ENCODE measurements around the gene YBEY. TPM values are rescaled to one million over a fixed set of nuclear protein-coding genes. Genes with fewer than 3 reads are reported as not detected.

YBEY gene
- total and polyA plus RNA-seq, 2 experiments from 2014 or later: 16.4 to 19.1 TPM

GRCh38 chr21:46289655-46290179 is 3.6 kb downstream of the YBEY start:
- Histone ChIP-seq H2AFZ (no peak overlapping the region), H3K27me3 (replicated peaks; ENCODE audit: insufficient read depth) (no peaks in the 10 kb centered on the region), H3K9me2 (ENCODE audit: insufficient read depth) (no peaks in the 10 kb centered on the region), H3K9ac (no peak overlapping the region), H3K79me2 (ENCODE audit: insufficient read depth) (peaks cover 51% of the 10 kb centered on the region), H3K9me3 (ENCODE audit: low read depth) (no peaks in the 10 kb centered on the region), H3K4me2 (ENCODE audit: unreplicated experiment) (no peak overlapping the region), H3K27ac (no peak overlapping the region), H3F3A (ENCODE audit: insufficient read depth) (peaks cover 20% of the 10 kb centered on the region), H3K4me1 (ENCODE audit: insufficient read depth) (peaks cover 13% of the 10 kb centered on the region), H3K36me3 (ENCODE audit: low read depth) (no peaks in the 10 kb centered on the region), H4K20me1 (ENCODE audit: insufficient read depth) (no peaks in the 10 kb centered on the region), H3K4me3 (no peak overlapping the region)
- no peak for TF ChIP-seq EZH2phosphoT487 (IDR thresholded peaks at IDR 0.05; ENCODE audit: insufficient read depth, low read depth)
- TF ChIP-seq EZH2 (IDR thresholded peaks at IDR 0.05; ENCODE audit: insufficient read depth, poor library complexity, severe bottlenecking): no peak
- WGBS, 2 experiments (ENCODE audit: low coverage in 1 of 2, low lambda C conversion rate in 2 of 2, missing lambda C conversion rate in 2 of 2): 88 to 89% methylated on average over 6 of the region's 6 CpGs
- DNase-seq: no peak
- in situ Hi-C loops (cut with MboI): no loop called here

- peaks cover 27% of the 10 kb centered on the region for H3K4me1 ChIP-seq (ENCODE audit: insufficient read depth)
- H2AFZ ChIP-seq: no peak overlapping the region
- no peak for DNase-seq
- WGBS, 2 experiments (ENCODE audit: low coverage in 1 of 2, low lambda C conversion rate in 2 of 2, missing lambda C conversion rate in 2 of 2): 97 to 100% methylated on average over 2 of the region's 2 CpGs
- peaks cover 43% of the 10 kb centered on the region for H3K79me2 ChIP-seq (ENCODE audit: insufficient read depth)
- H3K36me3 ChIP-seq (ENCODE audit: low read depth): no peaks in the 10 kb centered on the region
- peaks cover 11% of the 10 kb centered on the region; the same call in 1 of the 2 replicates for H3F3A ChIP-seq (ENCODE audit: insufficient read depth)
- no peaks in the 10 kb centered on the region for H3K9me3 ChIP-seq (ENCODE audit: low read depth)
- H4K20me1 ChIP-seq (ENCODE audit: insufficient read depth): no peaks in the 10 kb centered on the region
- no peak overlapping the region for H3K27ac ChIP-seq
- no peak overlapping the region for H3K9ac ChIP-seq
- in situ Hi-C loops (cut with MboI): no loop called here
- no peak overlapping the region for H3K4me3 ChIP-seq
- H3K4me2 ChIP-seq (ENCODE audit: unreplicated experiment): no peak overlapping the region
- H3K9me2 ChIP-seq (ENCODE audit: insufficient read depth): no peaks in the 10 kb centered on the region
- no peak for TF ChIP-seq EZH2phosphoT487 (IDR thresholded peaks at IDR 0.05; ENCODE audit: insufficient read depth, low read depth)
- no peak for TF ChIP-seq EZH2 (IDR thresholded peaks at IDR 0.05; ENCODE audit: insufficient read depth, poor library complexity, severe bottlenecking)
- no peaks in the 10 kb centered on the region for H3K27me3 ChIP-seq (replicated peaks; ENCODE audit: insufficient read depth)
Measured at GRCh38 chr21:46291561-46291960, 5.4 kb downstream of the YBEY start.

- Histone ChIP-seq H2AFZ (peak overlapping the region; percentile 38; the same call in 1 of the 2 replicates), H3K36me3 (ENCODE audit: low read depth) (no peaks in the 10 kb centered on the region), H3K27me3 (replicated peaks; ENCODE audit: insufficient read depth) (no peaks in the 10 kb centered on the region), H3F3A (ENCODE audit: insufficient read depth) (no peaks in the 10 kb centered on the region), H3K27ac (peak overlapping the region; percentile 64), H3K9me2 (ENCODE audit: insufficient read depth) (no peaks in the 10 kb centered on the region), H3K4me2 (ENCODE audit: unreplicated experiment) (no peak overlapping the region), H3K4me3 (no peak overlapping the region), H4K20me1 (ENCODE audit: insufficient read depth) (no peaks in the 10 kb centered on the region), H3K79me2 (ENCODE audit: insufficient read depth) (peaks cover 16% of the 10 kb centered on the region; the same call in 1 of the 2 replicates), H3K9ac (no peak overlapping the region; the same call in 1 of the 2 replicates), H3K4me1 (ENCODE audit: insufficient read depth) (peaks cover 21% of the 10 kb centered on the region), H3K9me3 (ENCODE audit: low read depth) (no peaks in the 10 kb centered on the region)
- peak; percentile 80 for DNase-seq
- 64 to 70% methylated on average over 10 of the region's 10 CpGs for WGBS, 2 experiments (ENCODE audit: low coverage in 1 of 2, low lambda C conversion rate in 2 of 2, missing lambda C conversion rate in 2 of 2)
- in situ Hi-C loops (cut with MboI): no loop called here
- TF ChIP-seq EZH2phosphoT487 (IDR thresholded peaks at IDR 0.05; ENCODE audit: insufficient read depth, low read depth) (no peak), EZH2 (IDR thresholded peaks at IDR 0.05; ENCODE audit: insufficient read depth, poor library complexity, severe bottlenecking) (no peak)
Measured at GRCh38 chr21:46294647-46295176, 8.6 kb downstream of the YBEY start.

- H3K36me3 ChIP-seq (ENCODE audit: low read depth): no peaks in the 10 kb centered on the region
- H3K4me3 ChIP-seq: no peak overlapping the region
- no peaks in the 10 kb centered on the region for H3K9me3 ChIP-seq (ENCODE audit: low read depth)
- peak overlapping the region; percentile 38; the same call in 1 of the 2 replicates for H2AFZ ChIP-seq
- H3K4me2 ChIP-seq (ENCODE audit: unreplicated experiment): no peak overlapping the region
- no peaks in the 10 kb centered on the region for H3K27me3 ChIP-seq (replicated peaks; ENCODE audit: insufficient read depth)
- peaks cover 21% of the 10 kb centered on the region for H3K4me1 ChIP-seq (ENCODE audit: insufficient read depth)
- TF ChIP-seq EZH2phosphoT487 (IDR thresholded peaks at IDR 0.05; ENCODE audit: insufficient read depth, low read depth): no peak
- TF ChIP-seq EZH2 (IDR thresholded peaks at IDR 0.05; ENCODE audit: insufficient read depth, poor library complexity, severe bottlenecking): no peak
- H3F3A ChIP-seq (ENCODE audit: insufficient read depth): no peaks in the 10 kb centered on the region
- in situ Hi-C loops (cut with MboI): no loop called here
- no peaks in the 10 kb centered on the region for H4K20me1 ChIP-seq (ENCODE audit: insufficient read depth)
- no peaks in the 10 kb centered on the region for H3K9me2 ChIP-seq (ENCODE audit: insufficient read depth)
- H3K79me2 ChIP-seq (ENCODE audit: insufficient read depth): peaks cover 10% of the 10 kb centered on the region; the same call in 1 of the 2 replicates
- 48 to 54% methylated on average over 4 to 9 of the region's 9 CpGs for WGBS, 2 experiments (ENCODE audit: low coverage in 1 of 2, low lambda C conversion rate in 2 of 2, missing lambda C conversion rate in 2 of 2)
- peak overlapping the region; percentile 27 for H3K9ac ChIP-seq
- H3K27ac ChIP-seq: peak overlapping the region; percentile 64
- peak; percentile 30 for DNase-seq
Measured at GRCh38 chr21:46295177-46295770, 9.1 kb downstream of the YBEY start.

All from GM23248 (cell line).